CD4-positive, alpha-beta T cell treated with Interleukin-4 for 4 hours (primary cell): ENCODE results near the gene SLC35F1.

Experiments
- DNase-seq: peaks from one replicate; pipeline ENCODE4 v3.0.0-alpha.2; 2020

SLC35F1 gene

DNA sequence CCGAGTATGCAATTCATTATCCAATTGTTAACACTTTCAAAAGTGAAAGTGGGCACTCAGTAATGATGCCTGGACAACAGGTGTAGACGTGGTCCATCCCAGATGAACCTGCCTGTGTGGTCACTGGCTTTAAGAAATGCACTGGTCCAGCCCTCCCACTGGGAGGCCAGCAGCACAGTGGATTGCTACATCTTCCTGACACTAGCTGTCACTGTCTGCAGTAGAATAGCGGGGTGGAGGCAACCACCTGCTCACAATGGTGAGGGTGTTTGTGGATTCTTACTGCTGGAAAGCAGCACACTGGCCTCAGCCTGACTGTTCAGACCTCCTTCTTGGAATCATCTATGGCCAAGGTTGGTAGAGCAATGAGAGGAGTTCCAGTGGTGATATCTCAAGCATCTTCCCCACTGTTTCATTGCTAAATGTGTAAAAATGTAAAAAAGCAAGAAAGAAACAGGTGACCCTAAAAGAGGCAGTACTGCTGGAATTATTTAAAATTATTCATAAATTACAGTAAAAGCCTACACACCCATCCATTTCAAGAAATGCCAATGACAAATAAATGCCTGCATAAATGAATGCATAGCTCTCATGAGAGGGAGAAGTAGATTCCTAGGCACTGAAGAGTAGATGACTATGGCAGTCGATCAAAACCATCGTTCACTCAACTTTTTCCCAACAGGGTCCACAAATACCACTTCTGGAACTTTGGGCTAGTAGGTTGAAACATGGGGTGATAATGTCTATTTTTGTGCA, 413.0 kb downstream of the SLC35F1 start:
- no peak for DNase-seq

GRCh38 chr6:118320652-118321051, 413.6 kb downstream of the SLC35F1 start:
- no peak for DNase-seq

GRCh38 chr6:118324116-118324515, 417.1 kb downstream of the SLC35F1 start:
- no peak for DNase-seq

- DNase-seq, result no peak
Measured at GRCh38 chr6:118325220-118325860, 418.3 kb downstream of the SLC35F1 start.

- DNase-seq, result no peak
Measured at GRCh38 chr6:118326712-118327111, 419.6 kb downstream of the SLC35F1 start.

GRCh38 chr6:118327237-118327636, 420.2 kb downstream of the SLC35F1 start:
- no peak for DNase-seq

DNA sequence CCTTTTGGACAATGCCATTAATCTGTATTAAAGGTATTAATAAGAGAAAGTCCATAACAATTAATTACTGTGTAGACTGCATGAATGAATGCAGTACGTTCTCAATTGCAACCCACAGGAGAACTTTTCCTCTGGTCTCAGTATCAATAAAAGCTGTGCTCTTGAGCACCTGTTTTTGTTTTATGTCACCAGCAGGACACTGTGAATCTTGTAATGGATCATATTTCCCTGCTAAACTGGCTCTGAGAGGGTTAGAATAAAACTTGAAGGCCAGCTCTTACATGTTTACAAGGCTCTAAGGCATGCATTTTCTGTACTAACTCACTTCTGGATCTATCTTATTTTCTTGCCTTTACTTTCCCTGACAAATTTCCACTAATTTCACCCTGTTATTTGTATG, 426.7 kb downstream of the SLC35F1 start:
- no peak for DNase-seq

GRCh38 chr6:118334634-118335033, 427.6 kb downstream of the SLC35F1 start:
- DNase-seq, result no peak

DNA sequence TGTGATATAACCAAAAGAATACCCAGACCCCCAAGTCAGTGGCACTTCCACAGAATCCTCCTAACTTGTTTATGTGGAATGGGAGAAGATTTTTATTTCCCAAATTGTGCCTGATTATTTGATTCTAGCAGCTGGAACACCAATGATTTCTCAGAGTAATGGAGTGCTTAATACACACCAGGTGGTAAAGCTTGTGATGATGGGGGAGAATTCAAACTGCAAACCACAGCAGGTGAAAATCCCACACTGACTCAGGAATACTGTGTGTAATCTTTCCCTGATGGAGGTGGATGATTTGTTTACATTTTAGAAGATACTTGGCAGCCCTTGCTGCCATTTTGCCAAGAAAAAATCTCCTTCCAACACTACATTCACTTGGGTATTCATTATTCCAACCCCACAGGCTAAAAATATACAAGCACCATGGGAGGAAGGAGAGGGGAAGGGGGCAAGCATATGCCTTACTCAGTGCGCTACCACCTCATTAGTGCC, 428.3 kb downstream of the SLC35F1 start:
- no peak for DNase-seq

DNA sequence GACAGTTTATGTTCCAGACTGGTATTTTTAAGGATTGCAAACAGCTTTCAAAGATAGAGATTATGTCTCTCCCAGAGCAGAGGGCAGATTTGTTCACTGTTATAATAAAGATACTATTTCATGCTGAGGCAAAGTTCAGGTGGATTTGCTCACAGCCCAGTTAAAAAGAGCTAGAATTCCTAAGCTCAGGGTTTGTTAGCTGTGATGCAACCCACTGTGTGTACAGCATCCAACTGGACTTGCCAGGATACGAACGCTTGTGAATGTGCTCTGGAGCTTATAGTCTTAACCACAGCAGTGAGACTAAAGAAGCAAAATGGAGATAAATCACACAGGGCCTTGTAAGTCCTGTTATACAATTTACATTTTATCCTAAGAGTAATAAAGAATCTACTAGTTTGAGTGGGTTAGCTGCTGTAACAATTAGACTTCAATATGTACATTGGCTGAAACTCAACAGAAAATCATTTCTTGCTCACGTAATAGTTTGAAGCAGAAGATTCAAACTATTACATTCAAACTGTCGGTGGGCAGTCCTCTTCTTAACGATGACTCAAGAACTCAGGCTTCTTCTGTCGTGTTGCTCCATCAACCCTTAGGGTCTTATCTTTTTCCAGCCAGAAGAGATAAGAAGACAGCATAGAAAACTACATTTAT, 437.1 kb downstream of the SLC35F1 start:
- DNase-seq, result no peak

DNA sequence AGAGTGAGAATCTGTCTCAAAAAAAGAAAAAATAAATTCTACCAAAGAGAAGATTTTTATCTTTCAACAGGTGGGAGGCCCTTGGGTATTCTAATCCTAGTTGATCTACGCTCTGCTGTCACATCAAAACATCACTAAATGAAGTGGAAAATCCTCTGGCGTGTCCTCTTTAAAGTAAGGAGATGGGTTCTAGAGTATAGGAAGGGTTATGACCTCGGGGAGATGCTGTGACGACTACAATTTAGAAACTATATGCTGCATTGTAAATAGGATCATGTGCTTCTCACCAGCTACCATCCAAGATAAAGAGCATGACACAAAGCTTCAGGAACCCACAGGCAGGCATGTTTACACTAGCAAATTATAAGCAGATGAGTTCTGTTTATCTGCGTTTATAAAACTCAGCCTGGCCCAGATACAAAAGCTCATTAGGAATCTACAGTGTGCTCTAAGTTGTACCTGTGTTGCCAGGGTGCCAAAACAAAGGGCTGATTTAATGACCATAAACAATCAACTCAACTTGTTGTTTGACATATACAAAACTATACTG, 443.9 kb downstream of the SLC35F1 start:
- DNase-seq, result no peak

GRCh38 chr6:118353564-118353963, 446.5 kb downstream of the SLC35F1 start:
- no peak for DNase-seq

DNA sequence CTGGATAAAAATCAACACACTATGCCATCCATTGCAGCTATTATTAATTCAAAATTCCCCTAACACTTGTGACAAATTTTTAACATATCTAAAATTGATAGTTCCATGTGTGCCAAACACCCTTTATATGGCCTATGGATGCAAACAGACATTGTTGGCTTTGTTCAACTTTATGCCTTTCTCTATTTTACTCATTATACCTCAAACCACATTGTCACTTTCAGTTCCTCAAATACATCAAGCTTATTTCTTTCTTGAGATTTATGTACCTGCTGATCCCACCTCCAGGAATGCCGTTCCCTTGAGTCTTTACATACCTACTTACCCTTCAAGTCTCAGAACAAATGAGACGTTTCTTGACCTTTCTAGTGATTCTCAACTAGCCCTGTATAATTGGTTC, 447.6 kb downstream of the SLC35F1 start:
- DNase-seq, result no peak

DNA sequence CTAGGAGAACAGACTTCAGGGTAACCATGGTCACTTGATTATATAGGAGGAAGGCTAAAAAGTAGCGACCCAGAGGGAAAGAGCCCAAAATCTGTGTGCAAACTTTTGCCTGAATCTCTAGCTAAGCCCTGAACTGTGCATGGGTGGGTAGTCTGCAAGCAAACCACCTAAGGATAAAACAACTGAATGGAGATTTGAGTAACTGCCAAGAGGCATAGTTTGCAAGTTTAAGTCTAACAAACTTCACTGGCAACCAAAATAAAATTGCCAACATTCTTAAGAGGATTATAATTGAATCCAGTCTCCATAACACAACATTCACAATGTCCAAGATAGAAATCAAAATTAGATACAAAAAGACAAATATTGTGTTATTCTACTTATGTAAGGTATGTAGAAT, 449.0 kb downstream of the SLC35F1 start:
- no peak for DNase-seq

GRCh38 chr6:118356686-118357085, 449.6 kb downstream of the SLC35F1 start:
- no peak for DNase-seq
